OCI-LY1 (cell line): ENCODE results near the gene AGXT2.

Experiments used
- H2AFZ ChIP-seq: fragments of 200-600 bp; sonication (generic), shearing (Covaris generic); 2 replicates; pipeline ENCODE4 v1.6.0; 2014; ENCODE audit warnings: antibody characterized with exemption, mild to moderate bottlenecking, low read length
- H3F3A ChIP-seq: fragments of 200-600 bp; sonication (generic), shearing (Covaris generic); 2 replicates; pipeline ENCODE4 v1.6.0; 2014; ENCODE audit warnings: mild to moderate bottlenecking, antibody characterized with exemption, low read length, moderate library complexity; ENCODE audit not compliant: insufficient read depth
- H3K27ac ChIP-seq: fragments of 200-600 bp; sonication (generic); 2 replicates; pipeline ENCODE4 v1.5.1; 2014; ENCODE audit warnings: low read length, mixed run types, mild to moderate bottlenecking, low read depth; ENCODE audit not compliant: poor library complexity, severe bottlenecking
- H3K27me3 ChIP-seq: fragments of 200-600 bp; sonication (generic); 2 replicates; pipeline ENCODE4 v1.6.0; 2014; ENCODE audit warnings: antibody characterized with exemption, mild to moderate bottlenecking, low read length, moderate library complexity; ENCODE audit not compliant: insufficient read depth
- H3K36me3 ChIP-seq: fragments of 200-600 bp; sonication (generic); 2 replicates; pipeline ENCODE4 v1.6.1; 2014; ENCODE audit warnings: mild to moderate bottlenecking, antibody characterized with exemption, low read length, moderate library complexity, mixed read lengths; ENCODE audit not compliant: insufficient read depth
- H3K4me1 ChIP-seq: fragments of 200-600 bp; sonication (generic); 2 replicates; pipeline ENCODE4 v1.5.1; 2014; ENCODE audit warnings: mild to moderate bottlenecking, low read length, moderate library complexity; ENCODE audit not compliant: insufficient read depth, severe bottlenecking
- H3K4me2 ChIP-seq: fragments of 200-600 bp; sonication (generic), shearing (Covaris generic); 2 replicates; pipeline ENCODE4 v1.6.1; 2014; ENCODE audit warnings: low read length
- H3K4me3 ChIP-seq: fragments of 200-600 bp; sonication (generic); 2 replicates; pipeline ENCODE4 v1.5.1; 2014; ENCODE audit warnings: low read length, low read depth, mild to moderate bottlenecking, mixed read lengths; ENCODE audit not compliant: poor library complexity, severe bottlenecking
- H3K79me2 ChIP-seq: fragments of 200-600 bp; shearing (Covaris generic); 2 replicates; pipeline ENCODE4 v1.6.1; 2016; ENCODE audit warnings: mixed run types, low read length, mixed read lengths; ENCODE audit not compliant: insufficient read depth
- H3K9ac ChIP-seq: fragments of 200-600 bp; sonication (generic), shearing (Covaris generic); 2 replicates; pipeline ENCODE4 v1.6.1; 2014; ENCODE audit warnings: mild to moderate bottlenecking, low read length, mixed read lengths
- H3K9me2 ChIP-seq: fragments of 200-600 bp; sonication (generic), shearing (Covaris generic); 2 replicates; pipeline ENCODE4 v1.6.1; 2014; ENCODE audit warnings: low read depth, mild to moderate bottlenecking, low read length, mixed read lengths
- H3K9me3 ChIP-seq: fragments of 200-600 bp; shearing (Covaris generic); 2 replicates; pipeline ENCODE4 v1.6.1; 2014; ENCODE audit warnings: low read length, mixed read lengths
- H4K20me1 ChIP-seq: fragments of 200-600 bp; sonication (generic), shearing (Covaris generic); 2 replicates; pipeline ENCODE4 v1.6.0; 2016; ENCODE audit warnings: mild to moderate bottlenecking, low read length; ENCODE audit not compliant: insufficient read depth
- EZH2 ChIP-seq: fragments of 200-600 bp; sonication (generic), shearing (Covaris generic); IDR thresholded peaks from 2 replicates; pipeline ENCODE4 v1.8.0; 2017; ENCODE audit warnings: borderline replicate concordance, mixed run types, mild to moderate bottlenecking, antibody characterized with exemption, low read length, moderate library complexity, mixed read lengths
- TF ChIP-seq, protein P1 (sequence below): fragments of 200-600 bp; sonication (generic), shearing (Covaris generic); IDR thresholded peaks from 2 replicates; pipeline ENCODE4 v1.5.1; 2017; ENCODE audit warnings: mild to moderate bottlenecking, antibody characterized with exemption, low read length, moderate library complexity, mixed read lengths

AGXT2 gene

DNA sequence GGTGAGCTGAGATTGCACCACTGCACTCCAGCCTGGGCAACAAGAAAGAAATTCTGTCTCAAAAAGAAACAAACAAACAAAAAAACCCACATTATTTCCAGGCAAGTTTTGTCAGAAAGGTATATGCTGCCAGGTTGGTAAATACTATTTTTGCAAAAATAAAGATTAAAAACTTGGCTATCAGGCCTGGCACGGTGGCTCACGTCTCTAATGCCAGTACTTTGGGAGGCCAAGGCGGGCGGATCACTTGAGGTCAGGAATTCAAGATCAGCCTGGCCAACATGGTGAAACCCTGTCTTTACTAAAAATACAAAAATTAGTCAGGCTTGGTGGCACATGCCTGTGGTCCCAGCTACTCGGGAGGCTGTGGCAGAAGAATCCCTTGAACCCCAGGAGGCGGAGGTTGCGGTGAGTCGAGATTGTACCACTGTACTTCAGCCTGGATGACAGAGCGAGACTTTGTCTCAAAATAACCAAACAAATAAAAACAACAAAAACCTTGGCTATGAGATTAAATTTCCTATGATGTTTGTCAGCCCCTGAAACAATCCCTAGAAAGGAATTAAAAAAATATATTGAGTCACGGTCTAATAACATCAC, 22.7 kb downstream of the AGXT2 start:
- Histone ChIP-seq H4K20me1 (no peaks in the 10 kb centered on the region), H2AFZ (no peak overlapping the region), H3K4me2 (no peak overlapping the region), H3K79me2 (no peaks in the 10 kb centered on the region), H3K4me3 (no peak overlapping the region), H3K4me1 (no peaks in the 10 kb centered on the region), H3K9ac (no peak overlapping the region), H3K9me2 (no peaks in the 10 kb centered on the region), H3K36me3 (no peaks in the 10 kb centered on the region), H3K27me3 (no peaks in the 10 kb centered on the region), H3F3A (no peaks in the 10 kb centered on the region), H3K27ac (no peak overlapping the region), H3K9me3 (no peaks in the 10 kb centered on the region)
- TF ChIP-seq, protein P1, sequence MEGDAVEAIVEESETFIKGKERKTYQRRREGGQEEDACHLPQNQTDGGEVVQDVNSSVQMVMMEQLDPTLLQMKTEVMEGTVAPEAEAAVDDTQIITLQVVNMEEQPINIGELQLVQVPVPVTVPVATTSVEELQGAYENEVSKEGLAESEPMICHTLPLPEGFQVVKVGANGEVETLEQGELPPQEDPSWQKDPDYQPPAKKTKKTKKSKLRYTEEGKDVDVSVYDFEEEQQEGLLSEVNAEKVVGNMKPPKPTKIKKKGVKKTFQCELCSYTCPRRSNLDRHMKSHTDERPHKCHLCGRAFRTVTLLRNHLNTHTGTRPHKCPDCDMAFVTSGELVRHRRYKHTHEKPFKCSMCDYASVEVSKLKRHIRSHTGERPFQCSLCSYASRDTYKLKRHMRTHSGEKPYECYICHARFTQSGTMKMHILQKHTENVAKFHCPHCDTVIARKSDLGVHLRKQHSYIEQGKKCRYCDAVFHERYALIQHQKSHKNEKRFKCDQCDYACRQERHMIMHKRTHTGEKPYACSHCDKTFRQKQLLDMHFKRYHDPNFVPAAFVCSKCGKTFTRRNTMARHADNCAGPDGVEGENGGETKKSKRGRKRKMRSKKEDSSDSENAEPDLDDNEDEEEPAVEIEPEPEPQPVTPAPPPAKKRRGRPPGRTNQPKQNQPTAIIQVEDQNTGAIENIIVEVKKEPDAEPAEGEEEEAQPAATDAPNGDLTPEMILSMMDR: no peak
- no peak for TF ChIP-seq EZH2

DNA sequence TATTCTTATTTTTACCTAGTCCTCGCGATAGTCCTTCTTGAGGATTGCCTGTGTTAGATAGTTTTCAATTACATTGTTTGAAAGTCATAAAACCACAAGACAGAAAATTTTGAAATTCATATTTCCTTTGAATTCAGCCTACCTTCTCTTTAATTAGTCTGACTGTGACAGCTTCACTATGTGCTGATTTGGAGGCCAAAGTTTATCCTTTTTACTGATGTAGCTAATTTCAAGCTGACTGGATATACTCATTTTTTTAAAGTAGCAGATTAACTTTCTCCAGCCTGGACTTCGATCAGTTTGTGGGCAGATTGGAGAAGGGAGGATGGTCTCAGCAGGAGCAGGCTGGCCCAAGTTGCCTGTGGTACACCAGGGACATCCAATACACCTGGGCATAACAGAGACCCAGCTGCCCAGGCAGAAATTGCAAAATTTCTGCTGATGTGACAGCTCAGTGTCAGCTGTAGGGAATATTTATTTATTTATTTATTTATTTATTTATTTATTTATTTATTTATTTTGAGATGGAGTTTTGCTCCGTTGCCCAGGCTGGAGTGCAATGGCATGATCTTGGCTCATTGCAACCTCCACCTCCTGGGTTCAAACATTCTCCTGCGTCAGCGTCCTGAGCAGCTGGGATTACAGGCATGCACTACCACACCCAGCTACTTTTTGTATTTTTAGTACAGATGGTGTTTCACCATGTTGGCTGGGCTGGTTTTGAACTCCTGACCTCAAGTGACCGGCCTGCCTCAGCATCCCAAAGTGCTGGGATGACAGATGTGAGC, 24.2 kb downstream of the AGXT2 start:
- Histone ChIP-seq H3K36me3 (no peaks in the 10 kb centered on the region), H3K79me2 (no peaks in the 10 kb centered on the region), H2AFZ (no peak overlapping the region), H3K9me2 (no peaks in the 10 kb centered on the region), H3K27ac (no peak overlapping the region), H3K9ac (no peak overlapping the region), H3K27me3 (no peaks in the 10 kb centered on the region), H4K20me1 (no peaks in the 10 kb centered on the region), H3K9me3 (no peaks in the 10 kb centered on the region), H3K4me1 (no peaks in the 10 kb centered on the region), H3F3A (no peaks in the 10 kb centered on the region), H3K4me3 (no peak overlapping the region), H3K4me2 (no peak overlapping the region)
- TF ChIP-seq EZH2: no peak
- TF ChIP-seq, protein P1: no peak

DNA sequence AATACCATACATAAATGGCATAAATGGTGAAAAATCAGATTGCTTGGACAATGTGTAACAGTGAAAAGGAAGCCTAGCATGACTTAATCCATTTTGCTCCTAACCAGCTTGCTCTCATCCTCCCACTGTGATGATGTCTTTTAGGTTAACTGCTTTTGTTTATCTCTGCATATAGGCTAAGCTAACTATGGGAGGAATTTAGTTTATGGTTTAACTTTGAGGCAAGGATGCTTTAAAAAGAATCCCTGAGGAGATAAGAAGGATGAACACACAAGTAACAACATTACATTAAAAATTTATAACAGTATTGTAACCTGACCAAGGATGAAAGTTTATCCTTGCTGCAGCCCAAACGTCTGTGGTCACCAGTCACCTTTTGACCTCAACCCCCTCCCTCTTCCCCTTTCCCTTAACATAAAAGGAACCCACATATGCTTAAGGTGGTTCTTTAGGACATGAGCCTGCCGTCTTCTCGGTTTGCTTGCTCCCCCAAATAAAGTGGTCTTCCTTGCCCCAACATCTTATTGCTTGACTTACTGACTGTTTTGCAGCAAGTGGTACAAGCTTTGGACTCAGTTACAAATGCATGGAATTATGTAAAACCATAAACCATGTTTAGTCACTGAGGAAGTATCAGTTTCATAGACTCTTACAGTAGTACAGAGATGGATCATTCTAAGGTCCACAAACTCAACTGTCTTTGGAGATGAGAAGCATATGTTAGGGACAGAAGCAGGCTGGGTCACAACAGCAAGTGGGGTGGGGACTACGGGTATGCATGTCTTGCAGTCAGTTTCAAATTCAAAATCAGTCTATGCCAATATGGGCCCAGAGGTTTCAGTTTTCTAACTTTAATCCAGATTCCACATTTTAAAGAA, 31.3 kb downstream of the AGXT2 start:
- Histone ChIP-seq H3K4me2 (no peak overlapping the region), H3K9me3 (no peaks in the 10 kb centered on the region), H3K4me1 (no peaks in the 10 kb centered on the region), H3K79me2 (no peaks in the 10 kb centered on the region), H3K27me3 (no peaks in the 10 kb centered on the region), H3K9me2 (no peaks in the 10 kb centered on the region), H2AFZ (no peak overlapping the region), H3K36me3 (no peaks in the 10 kb centered on the region), H3K4me3 (no peak overlapping the region), H3K9ac (no peak overlapping the region), H3K27ac (no peak overlapping the region), H4K20me1 (no peaks in the 10 kb centered on the region), H3F3A (no peaks in the 10 kb centered on the region)
- TF ChIP-seq, protein P1: no peak
- TF ChIP-seq EZH2: no peak
